Measurements from ENCODE around the gene RPL38.

- TF ChIP-seq EZH2 (IDR thresholded peaks at IDR 0.05; ENCODE audit: borderline replicate concordance, insufficient read depth, low read depth, low read length, poor library complexity, severe bottlenecking) (no peak), CTCF (IDR thresholded peaks at IDR 0.05) (no peak)
Observed at GRCh38 chr17:74190807-74191406, 12.6 kb upstream of the RPL38 start.
